COLO668 (cell line): Measurements from ENCODE around the gene SLC16A13.
"Not testable (repeated sequence)": the region's sequence is repeated elsewhere in the genome, so short reads cannot be mapped to it uniquely, and the experiment has no call there.

Source experiments
- DNase-seq: peaks from one replicate; lab custom pipeline; 2025; ENCODE audit not compliant: unreplicated experiment; lab: John Stamatoyannopoulos, UW

SLC16A13 gene

DNA sequence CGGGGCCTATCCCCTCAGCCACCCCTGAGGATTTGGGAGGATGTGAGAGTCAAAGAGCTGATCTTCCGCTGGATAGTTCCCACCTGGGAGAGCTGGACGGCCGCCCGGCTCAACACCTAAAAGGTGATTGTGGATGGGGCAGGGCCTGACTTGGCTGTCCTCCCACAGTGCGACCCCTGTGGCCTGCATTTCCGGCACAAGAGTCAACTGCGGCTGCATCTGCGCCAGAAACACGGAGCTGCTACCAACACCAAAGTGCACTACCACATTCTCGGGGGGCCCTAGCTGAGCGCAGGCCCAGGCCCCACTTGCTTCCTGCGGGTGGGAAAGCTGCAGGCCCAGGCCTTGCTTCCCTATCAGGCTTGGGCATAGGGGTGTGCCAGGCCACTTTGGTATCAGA, 8.5 kb upstream of the SLC16A13 start:
- peak; percentile 12 for DNase-seq

GRCh38 chr17:7029096-7029495, 6.7 kb upstream of the SLC16A13 start:
- no peak for DNase-seq

DNA sequence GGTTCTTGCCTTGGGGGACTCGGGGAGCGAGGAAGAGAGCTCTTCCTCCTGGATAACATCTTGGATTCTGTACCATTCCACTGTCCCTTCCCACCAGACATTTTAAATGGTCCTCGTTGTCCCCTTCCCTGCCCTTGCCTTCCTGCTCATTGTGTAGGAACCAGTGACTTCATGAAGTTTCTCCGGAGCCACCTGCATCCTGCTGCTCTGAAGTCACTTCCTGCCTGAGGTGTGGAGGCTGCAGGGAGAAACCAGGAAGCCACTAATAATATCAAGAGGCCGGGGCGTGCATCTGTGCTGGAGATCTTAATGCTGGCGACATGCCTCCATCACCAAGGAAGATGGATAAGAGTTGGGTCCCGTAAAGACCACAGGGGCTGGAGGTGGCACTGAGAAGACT, 6.2 kb upstream of the SLC16A13 start:
- DNase-seq = no peak

DNA sequence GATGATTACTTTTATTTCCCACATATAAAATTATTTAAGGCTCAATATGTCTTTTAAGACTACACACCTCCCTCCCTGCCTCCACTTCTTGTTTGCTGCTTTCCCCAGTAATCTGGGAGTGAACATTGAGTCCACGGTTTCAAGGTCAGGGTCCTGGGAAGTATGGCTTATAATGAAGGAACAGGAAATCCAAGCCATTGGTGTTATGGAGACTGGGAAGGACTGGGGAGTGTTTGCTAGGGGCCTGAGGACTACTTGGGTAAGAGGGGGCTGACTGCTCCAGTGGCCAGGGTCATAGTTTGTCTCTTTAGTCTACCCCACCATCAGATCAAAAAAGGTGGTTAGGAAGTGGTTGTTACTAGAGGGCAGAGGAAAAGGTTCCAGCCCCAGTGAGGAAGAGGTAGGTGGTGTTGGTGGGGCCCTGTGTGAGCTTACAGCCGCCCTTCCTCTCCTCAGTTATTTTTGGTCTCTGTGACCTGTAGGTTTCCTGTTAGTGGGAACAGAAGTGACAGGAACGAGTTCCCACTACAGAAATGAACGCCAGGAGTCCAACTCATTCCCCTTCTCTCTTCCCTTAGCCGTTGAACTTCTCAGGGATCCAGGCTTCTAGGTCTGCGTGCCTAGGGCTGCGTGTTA, 742 bp upstream of the SLC16A13 start:
- DNase-seq = no peak

- DNase-seq = no peak
Measured at GRCh38 chr17:7038025-7038862, 2.4 kb downstream of the SLC16A13 start.

DNA sequence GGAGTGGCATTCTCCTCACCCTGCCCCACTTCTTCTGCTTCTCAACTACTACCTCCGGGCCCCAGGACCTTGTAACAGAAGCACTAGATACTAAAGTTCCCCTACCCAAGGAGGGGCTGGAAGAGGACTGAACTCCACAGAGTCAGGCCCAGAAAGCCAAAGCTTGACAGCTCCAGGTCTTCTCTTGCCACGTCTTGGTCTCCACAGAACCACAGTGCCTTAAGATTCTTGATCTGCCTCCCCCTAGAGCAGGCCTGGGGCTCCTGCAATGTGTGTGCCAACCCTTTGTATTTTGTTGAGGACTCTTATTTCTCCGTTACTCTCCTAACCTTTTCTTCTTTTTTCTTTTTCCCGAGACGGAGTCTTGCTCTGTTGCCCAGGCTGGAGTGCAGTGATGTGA, 4.0 kb downstream of the SLC16A13 start:
- DNase-seq = no peak

DNA sequence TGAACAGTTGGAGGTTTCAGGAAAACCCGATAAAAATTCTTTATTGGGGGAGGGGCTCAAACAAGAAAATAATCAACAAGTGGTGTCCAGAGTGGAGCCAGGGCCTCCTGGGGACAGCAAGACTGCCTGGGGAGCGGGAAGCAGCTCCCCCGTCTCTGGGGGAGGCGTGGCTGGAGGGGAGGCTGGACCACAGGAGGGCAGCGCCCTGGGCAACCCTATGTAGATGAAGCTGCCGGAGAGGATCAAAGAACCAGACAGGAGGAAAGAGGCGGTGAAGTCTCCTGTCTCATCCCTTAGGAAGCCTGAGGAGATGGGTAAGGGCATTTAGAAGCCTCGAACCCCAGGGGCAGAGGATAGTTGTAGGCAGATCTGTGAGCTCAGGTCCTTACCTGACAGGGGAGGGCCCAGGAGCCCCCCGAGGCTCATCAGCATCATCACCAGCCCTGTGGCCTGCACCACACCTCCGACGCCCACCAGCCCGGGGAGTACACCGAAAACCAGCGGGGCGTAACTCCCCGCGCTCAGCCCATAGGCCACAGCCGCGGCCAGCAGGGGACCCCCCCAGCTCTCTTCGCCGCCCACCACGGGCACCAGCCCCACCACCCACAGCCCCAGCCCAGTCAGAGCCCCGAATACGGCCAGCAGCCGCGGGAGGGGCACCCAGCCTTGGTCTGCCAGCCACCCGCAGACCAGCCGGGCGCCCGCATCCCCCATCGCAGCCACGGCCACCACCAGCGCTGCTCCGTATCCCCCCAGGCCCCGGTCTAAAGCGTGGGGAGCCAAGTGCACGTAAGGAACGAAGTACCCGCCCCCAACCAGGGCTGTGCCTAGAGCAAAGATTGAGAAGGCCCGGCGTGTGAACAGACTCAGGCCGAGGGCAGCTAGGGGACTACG, 6.0 kb downstream of the SLC16A13 start:
- DNase-seq = peak; percentile 19

GRCh38 chr17:7042501-7043181, 6.8 kb downstream of the SLC16A13 start:
- peak; percentile 39 for DNase-seq

DNA sequence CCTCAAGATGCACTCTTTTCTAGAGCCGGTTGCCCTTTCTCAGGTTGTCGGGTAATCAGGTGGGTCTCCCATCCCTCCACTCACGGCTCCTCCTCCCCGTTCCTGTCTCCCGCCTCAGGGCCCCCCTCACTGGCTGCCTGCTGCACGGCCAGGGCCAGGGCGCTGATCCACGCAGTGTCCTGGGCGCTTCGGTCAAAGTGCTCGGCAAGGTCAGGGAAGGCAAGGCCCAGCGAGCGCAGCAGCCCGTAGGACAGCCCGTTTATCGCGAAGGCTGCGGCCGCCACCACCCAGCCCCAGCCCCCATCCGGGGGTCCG, 7.3 kb downstream of the SLC16A13 start:
- DNase-seq = peak; percentile 23

DNA sequence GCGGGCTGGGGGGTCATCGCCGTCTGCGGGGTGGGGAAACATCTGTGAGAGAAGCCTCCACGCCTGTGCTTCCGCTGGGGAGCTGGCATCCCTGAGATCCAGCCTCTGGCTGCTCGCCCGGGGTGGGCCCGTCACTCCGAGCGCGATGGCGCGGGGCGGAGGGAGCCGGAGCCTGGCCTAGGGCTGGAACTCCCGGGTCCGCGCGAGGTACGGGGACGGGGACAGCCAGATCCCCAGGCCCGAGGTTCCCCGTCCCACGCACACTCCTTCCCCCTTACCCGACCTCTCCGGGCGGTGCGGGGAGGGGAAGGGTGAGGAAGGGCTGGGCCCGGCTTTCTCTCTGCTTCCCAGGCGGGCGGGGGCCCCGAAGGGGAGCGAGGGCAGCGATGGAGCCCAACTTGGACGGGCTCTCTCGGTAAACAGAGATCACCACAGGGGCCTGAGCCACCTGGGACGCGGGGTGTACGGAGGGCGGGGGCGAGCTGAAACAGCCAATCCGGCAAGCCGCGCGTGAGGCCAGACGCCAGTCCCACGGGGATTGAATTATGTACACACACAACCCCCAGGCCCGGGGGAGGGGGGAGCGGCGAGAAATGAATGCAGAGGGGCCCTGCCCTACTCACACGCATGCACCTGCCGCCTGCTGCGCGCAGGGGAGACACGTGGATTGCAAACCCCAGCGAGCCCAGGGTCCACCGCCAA, 7.8 kb downstream of the SLC16A13 start, which contains the start of gene SLC16A11:
Gene SLC16A11 (minus strand): TSS at position 596 of the 702 bp plus-strand sequence. CDS start 579 bp downstream, at position 17.
- DNase-seq = peak; percentile 88

GRCh38 chr17:7045492-7046126, 9.8 kb downstream of the SLC16A13 start:
- peak; percentile 25 for DNase-seq

- DNase-seq = peak; percentile 69
Measured at GRCh38 chr17:7046127-7046724, 10.4 kb downstream of the SLC16A13 start.

GRCh38 chr17:7046725-7047397, 11.0 kb downstream of the SLC16A13 start:
- DNase-seq = not testable (repeated sequence)

- no peak for DNase-seq
Measured at GRCh38 chr17:7047566-7047965, 11.8 kb downstream of the SLC16A13 start.

- no peak for DNase-seq
Measured at GRCh38 chr17:7048968-7049367, 13.2 kb downstream of the SLC16A13 start.

DNA sequence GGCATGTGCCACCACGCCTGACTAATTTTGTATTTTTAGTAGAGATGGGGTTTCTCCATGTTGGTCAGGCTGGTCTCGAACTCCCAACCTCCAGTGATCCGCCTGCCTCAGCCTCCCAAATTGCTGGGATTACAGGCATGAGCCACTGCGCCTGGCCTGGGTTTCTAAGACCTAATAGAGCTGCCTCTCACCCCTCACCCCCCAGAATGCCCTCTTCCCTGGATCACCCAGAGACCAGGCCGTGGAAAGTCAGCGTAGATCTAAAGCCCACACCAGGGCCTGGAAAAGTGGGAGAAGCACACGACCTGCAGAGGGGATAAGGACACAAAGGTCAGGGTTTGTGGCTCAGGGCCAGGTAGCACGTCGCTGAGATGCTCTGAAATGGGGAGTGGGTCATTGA, 14.8 kb downstream of the SLC16A13 start:
- DNase-seq = not testable (repeated sequence)

GRCh38 chr17:7056386-7056785, 20.6 kb downstream of the SLC16A13 start:
- no peak for DNase-seq

GRCh38 chr17:7058831-7059447, 23.1 kb downstream of the SLC16A13 start:
- no peak for DNase-seq
